CD4-positive, alpha-beta T cell treated with Interleukin-2 at 100 ng/mL for 4 hours (primary cell): ENCODE measurements around the gene ETFDH.
"Not testable (repeated sequence)": the region's sequence is repeated elsewhere in the genome, so short reads cannot be mapped to it uniquely, and the experiment has no call there.

Source experiments
- DNase-seq: peaks from one replicate; pipeline ENCODE4 v3.0.0-alpha.2; 2020; ENCODE audit warnings: low spot score

The ETFDH gene

DNA sequence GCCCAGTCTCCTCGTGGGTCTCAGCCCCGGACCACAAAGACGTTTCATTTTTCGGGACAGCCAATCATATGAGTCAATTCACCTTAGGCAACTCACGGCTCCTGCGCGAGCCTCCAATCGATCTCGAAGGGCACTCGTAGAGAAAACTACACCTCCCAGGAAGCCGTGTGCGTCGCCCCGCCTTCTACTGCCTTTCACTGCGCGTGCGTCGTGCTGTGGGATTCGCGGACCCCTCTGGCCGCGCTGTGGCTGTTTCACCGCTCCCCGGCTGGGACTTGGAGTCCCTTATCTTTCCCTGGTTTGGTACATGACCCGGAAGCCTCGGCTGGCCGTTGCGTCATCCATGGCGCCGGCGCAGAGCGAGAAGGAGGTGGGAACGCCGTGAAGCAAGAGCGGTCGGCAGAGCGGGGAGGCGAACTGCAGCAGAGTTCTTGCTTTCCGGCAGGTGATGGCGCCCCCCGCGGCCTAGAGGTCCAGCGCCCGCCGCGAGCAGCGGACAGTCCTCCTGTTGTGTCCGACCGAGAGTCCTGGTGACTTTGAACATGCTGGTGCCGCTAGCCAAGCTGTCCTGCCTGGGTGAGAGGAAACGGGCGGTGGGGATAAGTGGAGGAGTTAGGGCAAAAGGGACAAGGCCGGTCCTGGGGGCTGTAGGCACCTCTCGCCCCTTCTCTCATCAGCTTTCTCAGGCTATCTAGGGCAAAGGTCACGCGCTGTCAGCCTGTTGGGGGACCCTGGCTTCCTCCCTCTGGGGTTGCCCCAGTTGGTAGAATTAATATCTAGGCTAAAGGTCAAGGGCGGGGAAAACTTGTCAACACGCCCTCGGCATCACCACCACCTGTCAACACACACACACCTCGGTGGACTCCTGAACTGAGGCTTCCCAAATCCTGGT lies at the start of gene ETFDH:
ETFDH (plus strand) TSS at position 382 of the 892 bp plus-strand sequence; CDS start at position 543, 161 bp downstream.
- peak; percentile 99 for DNase-seq

DNA sequence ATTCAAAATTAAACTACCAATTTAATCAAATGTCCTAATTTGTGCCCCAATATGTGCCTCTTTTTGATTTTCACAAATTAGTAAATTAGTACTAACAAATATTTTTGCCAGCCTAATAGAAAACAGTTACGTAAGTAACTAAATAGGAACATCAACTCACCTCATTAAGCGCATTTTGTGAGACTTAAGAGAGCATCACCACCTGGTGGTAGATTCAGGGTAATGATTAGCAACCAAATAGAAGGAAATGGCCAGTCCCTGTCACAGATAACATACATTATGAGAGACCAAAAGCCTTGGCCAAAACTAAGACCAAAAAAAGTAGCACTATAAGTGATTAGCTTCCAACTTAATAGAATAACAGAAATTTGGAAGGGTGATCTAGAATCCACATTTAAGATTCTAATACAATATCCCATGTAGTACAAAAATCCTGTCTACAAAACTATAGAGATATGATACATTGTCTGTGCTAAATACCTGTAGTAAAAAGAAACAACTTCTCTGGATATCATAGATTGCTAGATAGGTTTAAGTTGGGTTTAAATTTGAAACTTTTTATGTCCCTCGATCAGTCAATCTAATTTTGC lies 47.1 kb upstream of the ETFDH start:
- DNase-seq, result peak; percentile 28

DNA sequence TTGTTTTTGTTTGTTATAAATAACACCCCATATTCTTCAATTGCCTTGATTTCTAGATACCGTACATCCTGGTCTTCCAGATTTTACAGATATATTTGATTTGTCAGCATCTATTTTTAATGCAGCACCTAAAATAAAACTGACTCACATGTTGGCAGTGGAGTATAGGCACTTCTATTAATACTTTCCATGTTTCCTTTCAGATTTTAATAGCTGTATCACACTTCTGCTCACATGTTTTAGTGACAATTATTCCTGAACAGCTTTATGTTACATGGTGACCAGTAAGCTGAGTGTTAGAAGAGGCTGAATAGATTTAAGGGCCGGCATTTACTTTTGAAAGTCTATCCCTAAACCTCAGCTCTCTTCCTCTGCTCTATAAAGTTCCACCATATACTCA lies 46.6 kb upstream of the ETFDH start:
- no peak for DNase-seq

DNA sequence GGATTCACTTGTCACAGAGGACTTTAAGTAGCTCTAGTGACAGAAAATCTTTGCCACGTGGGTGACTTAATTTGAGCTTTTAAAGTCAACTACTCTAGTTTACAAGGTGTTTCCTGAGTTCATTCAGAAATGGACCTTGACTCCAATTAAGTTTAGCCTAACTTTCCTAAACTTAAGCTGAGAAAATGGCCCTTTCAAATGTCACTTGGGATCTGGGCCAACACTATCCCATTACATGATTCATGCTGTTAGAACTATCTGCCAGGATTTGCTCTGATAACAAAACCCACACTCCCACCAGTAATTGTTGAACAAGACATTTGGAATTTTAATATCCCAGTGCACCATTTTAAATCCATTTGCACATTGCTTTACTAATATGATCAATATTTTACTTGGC lies 41.2 kb upstream of the ETFDH start:
- DNase-seq, result no peak

DNA sequence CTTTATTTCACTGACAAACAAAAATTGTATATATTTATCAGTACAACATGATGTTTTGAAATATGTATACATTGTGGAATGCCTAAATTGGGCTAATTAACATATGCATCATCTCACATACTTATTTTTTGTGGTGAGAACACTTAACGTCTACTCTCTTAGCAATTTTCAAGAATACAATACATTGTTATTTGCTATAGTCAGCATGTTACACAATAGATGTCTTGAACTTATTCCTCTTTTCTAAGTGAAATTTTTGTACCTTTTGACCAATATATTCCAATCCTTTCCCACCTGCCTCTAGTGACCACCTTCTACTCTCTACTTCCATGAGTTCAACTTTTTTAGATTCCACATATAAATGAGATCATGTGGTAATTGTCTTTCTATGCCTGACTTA lies 35.5 kb upstream of the ETFDH start:
- DNase-seq, result no peak

DNA sequence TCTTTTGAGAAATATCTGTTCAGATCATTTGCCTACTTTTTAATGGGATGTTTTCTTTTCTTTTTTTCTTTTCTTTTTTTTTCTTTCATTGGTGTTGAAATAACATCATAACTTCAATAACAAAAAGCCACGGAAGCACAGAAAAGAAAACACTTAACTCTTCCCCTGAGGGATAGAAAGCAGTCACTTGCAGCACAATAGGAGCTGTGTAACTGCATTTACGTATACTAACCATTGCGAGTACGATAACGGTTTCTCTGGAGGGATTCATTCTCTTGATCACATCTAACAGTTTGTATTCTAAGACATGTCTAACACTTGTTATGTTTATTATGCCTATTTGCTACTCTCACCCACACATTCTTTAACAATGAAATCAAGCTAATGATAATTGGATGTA lies 27.7 kb upstream of the ETFDH start:
- no peak for DNase-seq

DNA sequence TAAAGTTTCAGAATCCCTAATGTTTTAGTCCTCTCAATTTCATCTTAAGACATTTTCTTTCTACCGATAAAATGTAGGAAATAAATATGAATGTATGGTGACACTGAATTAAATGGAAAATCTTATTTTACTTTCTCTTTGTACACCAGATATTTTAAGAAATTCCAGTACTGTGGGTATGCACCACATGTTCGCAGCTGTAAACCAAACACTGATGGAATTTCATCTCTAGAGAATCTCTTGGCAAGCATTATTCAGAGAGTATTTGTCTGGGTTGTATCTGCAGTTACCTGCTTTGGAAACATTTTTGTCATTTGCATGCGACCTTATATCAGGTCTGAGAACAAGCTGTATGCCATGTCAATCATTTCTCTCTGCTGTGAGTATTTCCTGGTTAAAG lies 27.3 kb upstream of the ETFDH start:
- no peak for DNase-seq

DNA sequence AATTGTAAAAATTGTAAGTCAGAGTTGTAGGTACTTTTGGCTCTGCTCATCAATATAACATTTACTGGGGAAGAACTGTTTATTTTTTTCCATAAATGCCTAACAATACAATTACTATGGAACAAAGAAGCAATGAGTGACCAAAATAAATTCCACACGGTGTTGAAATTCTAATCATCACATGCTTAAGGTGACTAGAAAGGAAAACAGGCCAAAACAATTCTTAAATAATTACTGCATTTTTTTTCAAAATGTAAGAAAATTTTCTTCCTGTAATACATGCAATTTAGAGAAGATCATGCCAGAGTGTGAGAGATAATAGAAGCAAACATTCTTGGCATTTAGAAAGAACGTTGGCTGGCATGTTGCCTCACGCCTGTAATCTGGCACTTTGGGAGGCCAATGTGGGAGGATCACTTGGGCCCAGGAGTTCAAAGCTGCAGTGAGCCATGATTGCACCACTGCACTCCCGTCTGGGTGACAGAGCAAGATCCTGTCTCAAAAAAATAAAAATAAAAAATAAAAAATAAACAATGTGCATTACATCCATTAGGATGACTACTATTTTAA lies 22.9 kb upstream of the ETFDH start:
- DNase-seq, result no peak

DNA sequence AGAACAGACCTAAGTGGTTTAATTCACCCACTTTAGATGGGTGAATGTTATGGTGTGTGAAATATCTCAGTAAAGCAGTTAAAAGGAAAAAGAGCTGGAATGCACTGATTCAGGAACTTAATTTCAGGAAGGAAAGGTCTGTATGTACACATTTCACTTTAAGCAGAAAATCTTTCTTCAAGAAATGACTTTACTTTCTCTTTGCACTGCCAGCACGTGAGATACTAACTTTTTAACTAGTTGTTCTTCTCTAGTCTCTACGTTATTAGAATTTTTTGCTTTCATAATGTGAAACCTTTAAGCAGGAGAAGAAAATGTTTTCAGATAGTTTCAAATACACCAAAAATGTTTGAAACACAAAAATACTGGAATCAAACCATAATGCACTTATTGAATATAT lies 19.2 kb upstream of the ETFDH start:
- DNase-seq, result no peak

DNA sequence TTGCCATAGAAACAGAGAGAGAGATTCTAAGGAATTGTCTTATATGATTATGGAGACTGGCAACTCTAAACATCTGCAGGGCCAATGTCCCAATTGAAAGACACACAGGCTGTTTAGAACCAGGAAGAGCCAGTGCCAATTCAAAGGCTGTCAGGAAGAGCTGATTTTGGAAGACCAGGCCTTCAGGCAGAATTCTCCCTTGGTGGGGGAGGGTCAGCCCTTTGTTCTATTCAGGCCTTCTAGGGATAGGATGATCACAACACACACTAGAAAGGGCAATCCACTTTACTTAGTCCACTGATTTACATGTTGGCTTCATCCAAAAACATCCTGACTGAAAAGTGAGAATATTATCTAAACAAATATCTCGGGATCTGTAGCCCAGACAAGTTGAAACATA lies 15.7 kb upstream of the ETFDH start:
- DNase-seq, result no peak

DNA sequence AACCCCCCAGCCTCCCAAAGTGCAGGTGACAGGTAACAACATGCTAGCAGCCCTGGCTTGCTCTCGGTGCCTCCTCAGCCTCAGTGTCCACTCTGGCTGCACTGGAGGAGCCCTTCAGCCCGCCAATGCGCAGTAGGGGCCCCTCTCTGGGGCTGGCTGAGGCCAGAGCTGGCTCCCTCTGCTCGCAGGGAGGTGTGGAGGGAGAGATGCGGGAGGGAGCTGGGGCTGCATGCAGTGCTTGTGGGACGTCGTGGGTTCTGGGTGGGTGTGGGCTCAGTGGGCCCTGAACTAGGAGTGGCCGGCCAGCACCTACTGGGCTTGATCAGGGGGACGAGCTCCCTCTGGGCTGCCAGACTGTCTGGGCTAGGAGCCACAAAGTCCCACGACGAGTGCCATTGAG lies 14.8 kb upstream of the ETFDH start:
- no peak for DNase-seq

DNA sequence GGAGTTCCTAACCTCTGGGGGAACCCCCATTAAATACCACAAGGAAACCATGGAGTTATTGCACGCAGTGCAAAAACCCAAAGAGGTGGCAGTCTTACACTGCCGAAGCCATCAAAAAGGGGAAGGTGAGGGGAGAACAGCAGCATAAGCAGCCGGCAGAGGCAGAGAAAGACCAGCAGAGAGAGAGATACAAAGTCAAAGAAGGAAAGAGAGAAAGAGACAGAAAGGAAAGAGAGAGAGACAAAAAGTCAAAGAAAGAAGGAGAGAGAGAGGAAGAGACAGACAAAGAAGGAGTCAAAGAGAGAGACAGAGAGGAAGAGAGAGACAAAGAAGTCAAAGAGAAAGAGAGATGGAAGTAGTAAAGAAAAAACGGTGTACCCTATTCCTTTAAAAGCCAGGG lies 8.8 kb upstream of the ETFDH start:
- DNase-seq, result not testable (repeated sequence)

DNA sequence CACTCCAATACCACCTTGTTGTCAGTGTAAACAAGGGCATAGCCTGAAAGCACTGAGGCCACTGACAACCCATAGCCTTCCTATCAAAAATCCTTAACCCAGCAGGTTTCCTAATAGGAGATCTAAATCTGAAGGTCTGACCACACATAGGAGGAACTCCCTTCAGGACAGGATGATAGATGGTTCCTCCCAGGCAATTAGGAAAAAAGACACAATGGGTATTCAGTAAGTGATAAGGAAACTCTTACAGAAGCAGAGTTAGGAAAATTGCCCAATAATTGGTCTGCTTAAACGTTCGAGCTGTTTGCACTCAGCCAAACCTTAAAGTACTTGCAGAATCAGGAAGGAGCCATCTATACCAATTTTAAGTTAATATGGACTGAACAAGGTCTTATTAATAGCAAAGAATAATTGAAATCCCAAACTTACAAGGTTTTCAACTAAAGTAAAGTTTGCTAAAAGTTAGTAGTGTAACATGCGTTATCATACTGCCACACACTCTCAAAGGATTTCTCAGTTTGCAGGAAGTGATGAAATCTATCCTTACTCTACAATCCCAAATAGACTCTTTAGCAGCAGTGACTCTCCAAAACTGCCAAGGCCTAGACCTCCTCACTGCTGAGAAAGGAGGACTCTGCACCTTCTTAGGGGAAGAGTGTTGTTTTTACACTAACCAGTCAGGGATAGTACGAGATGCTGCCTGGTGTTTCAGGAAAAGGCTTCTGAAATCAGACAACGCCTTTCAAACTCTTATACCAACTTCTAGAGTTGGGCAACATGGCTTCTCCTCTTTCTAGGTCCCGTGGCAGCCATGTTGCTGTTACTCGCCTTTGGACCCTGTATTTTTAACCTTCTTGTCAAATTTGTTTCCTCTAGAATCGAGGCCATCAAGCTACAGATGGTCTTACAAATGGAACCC lies 8.1 kb upstream of the ETFDH start:
- DNase-seq, result not testable (repeated sequence)

DNA sequence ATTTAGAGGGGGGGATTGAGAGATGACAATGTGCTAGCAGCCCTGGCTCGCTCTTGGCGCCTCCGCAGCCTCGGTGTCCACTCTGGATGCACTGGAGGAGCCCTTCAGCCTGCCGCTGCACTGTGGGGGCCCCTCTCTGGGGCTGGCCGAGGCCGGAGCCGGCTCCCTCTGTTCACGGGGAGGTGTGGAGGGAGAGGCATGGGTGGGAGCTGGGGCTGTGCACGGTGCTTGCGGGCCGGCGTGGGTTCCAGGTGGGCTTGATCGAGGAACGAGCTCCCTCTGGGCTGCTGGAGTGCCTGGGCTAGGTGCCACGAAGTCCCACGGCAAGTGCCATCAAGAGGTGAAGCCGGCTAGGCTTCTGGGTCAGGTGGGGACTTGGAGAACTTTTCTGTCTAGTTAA lies 7.3 kb upstream of the ETFDH start:
- DNase-seq, result no peak

DNA sequence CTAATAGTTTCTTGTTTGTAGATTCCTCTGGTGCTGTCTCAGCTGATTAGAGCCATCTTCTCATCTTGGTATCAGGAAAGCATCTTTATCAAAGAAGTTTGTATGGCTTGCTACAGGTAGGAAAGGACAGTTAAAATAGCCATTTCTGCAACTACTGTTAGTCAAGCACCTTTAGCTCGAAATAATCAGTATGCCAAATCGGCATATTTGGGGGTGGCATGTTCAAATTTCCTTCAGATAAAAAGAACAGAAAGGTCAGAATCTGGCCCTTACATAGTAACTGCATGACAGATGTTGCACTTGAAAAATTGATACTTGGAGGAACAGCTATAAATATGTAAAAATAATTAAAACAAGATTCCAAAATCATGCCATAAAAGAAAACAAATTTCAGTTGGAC lies 5.2 kb upstream of the ETFDH start:
- no peak for DNase-seq

DNA sequence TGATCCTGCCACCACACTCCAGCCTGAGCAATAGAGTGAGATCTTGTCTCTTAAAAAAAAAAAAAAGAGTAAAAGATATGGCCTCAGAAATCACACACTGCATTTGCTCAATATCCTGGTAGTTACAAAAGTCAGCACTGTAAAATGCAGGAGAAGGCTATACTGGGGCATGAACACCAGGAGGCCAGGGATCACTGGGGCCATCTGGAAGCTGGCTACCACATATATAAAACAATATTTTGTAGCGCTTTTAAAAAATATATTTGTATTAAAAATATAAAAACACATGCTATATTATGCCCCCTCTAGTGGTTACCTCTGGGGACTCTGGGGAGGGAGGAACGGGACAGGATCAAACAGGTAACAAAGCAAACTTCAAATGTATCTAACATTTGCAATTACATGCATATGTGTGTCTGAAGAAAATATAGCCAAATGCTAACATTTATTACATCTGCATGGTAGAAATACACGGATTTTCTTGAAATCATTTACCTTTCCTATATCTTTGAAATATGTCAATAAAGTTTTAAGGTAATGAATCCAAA lies 4.4 kb upstream of the ETFDH start:
- peak; percentile 12 for DNase-seq

DNA sequence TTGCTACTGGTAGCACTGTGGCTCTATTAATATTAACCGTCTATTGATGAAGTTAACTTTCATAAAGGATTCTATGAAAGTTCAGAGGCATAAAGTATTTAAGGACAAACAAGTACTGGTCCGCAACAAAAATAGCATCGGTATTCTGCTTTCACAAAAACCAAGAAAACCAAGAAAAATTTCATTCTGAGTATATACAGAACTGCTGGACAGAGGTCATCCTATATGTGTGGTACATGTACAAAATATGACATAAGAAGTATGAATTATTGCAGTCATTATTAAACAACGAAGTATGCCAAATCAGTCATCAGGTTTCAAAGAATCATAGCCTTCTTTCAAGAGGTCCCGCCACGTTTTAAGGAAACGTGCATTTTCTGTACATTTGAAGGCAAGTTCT lies 2.8 kb upstream of the ETFDH start:
- no peak for DNase-seq

DNA sequence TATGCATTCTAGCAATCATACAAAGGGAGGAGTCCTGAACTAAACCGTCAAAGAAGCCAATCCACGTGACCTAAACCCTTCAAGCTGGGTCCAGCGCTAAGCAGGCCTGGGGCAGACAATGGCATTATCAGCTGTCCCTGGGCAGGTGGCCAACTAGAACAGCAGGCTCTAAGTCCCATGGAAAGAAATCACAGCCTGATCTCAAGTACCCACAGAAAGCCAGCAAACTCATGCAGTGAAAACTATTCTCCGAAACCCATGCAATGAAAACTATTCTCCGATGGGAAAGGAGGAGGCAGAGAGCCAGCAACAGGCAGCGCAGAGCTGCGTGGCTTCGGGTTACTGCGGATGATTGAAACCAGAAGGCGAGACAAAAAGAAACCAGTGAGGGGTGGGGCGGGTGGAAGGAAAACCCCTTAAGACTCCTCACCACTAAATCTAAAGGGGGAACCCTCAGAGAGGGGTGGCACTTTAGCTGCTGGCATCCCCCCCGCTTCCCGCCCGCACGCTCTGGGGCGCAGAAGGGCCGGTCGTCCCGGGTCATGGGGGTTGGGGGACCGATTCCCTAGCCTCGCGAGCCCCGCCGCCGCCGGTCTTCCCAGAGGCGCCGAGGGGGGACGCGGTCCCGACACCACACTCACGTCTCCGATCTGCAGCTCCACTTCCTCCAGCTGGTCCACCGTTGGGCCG lies 976 bp upstream of the ETFDH start:
- peak; percentile 41 for DNase-seq

DNA sequence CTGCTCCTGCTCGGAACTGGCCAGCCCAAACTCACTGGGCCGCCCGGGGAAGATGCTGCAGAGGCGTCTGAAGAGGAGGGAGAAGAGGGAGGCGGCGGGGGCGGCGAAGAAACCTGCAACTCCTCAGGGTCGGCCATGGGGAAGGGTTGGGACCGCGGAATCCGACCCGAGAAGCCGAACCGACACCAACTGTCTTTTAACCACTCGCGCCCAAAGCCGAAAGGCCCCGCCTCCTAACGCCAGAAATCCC lies 506 bp upstream of the ETFDH start, which contains the start of gene C4orf46:
C4orf46 (minus strand) TSS at position 223 of the 250 bp plus-strand sequence; CDS start at position 137, 86 bp downstream.
- DNase-seq, result no peak

DNA sequence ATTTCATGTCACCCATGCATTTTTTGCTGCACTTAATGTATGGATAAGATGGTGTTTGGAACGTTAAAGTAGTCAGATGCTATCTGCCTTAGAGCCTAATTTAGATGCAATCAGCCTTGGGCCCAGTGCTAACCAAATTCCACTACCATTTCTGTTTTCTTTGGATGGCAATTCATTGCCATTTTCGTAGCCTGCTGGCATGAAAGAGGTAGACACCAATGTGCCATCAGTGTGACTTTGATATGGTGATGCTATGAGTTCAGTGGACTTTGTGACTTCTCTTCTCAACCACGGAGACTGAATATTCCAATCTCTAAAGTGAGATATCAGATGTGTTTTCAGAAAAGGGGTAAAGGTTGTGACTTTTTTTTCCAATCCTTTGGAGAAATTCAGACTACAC lies 1.5 kb downstream of the ETFDH start:
- no peak for DNase-seq

DNA sequence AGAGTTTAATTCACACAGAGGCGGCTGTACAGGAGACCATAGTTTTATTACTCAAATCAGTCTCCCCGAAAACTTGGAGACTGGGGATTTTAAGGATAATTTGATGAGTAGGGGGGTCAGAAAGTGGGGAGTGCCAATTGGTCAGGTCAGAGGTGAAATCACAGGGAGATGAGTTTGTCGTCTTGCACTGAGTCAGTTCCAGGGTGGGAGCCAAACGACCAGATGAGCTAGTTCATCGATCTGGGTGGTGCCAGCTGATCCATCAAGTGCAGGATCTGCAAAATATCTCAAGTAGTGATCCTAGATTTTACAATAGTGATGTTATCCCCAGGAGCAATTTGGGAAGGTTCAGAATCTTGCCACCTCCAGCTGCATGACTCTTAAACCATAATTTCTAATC lies 4.0 kb downstream of the ETFDH start:
- DNase-seq, result no peak

DNA sequence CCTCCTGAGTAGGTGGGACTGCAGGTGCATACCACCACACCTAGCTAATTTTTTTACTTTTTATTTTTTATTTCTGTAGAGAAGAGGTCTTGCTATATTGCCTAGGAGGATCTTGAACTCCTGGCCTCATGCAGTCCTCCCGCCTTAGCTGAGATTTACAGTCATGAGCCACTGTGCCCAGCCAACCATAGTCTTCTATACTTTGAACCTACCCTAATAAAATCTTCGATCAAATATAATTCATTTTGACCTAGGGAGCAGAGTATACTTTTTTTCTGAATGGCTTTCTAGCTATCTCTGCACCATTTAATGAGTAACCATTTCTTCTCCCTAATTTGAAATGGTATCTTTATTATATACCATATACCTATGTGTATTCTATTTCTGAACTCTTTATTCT lies 6.7 kb downstream of the ETFDH start:
- no peak for DNase-seq
